HG02759 (cell line): ENCODE results near the gene EED.
"Not testable (repeated sequence)": the region's sequence is repeated elsewhere in the genome, so short reads cannot be mapped to it uniquely, and the experiment has no call there.

Source experiments
- ATAC-seq: cut with Tn5 transposase; IDR thresholded peaks from one replicate; pipeline ENCODE4 v1.9.1; 2021; ENCODE audit warnings: mild to moderate bottlenecking, moderate library complexity; ENCODE audit not compliant: unreplicated experiment

EED gene

DNA sequence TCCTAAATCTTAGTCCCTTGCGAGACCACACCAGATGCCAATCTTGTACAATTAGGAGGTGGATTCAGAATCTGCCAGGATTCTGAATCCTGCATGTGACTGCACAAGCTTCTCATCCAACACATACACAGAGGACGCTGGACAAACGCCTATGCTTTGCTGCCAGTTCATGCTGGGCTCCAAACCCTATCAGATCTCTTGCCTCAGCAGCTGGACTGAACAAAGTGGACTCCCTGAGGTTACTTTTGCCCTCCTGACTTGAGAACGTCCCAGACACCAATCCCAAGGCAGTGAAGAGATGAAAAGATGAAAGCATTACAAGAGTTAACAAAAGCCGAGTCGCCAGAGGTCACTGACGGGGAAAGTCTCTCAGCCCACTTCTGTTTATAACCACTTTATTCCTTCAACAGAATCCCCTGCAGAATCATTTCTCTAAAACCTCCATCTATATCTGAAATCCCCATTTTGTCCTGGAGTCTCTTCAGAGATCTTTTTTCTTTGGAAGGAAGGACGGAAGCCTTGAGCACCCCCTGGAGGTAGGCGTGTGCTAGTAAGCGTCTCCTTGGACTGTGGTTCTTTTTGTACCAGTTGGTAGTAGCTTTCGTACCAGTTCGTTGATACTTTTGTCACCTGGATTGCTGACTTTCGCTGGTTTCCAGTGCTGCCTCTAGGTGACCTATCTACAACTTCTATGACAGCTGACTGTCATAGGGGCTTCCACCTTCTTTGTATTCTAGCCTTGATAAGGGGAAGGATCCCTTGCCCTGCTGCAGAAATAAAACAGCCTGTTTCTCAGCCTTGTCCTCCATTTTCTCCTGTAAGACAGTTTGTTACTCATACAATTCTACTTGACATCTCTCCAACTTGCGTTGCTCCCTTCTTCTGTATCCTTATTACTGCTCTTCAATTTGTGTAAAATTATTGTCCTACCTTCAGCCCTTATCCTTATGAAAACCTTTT, 26.1 kb upstream of the EED start:
- ATAC-seq = peak; percentile 39

GRCh38 chr11:86219311-86220193, 25.0 kb upstream of the EED start:
- ATAC-seq = peak; percentile 67

DNA sequence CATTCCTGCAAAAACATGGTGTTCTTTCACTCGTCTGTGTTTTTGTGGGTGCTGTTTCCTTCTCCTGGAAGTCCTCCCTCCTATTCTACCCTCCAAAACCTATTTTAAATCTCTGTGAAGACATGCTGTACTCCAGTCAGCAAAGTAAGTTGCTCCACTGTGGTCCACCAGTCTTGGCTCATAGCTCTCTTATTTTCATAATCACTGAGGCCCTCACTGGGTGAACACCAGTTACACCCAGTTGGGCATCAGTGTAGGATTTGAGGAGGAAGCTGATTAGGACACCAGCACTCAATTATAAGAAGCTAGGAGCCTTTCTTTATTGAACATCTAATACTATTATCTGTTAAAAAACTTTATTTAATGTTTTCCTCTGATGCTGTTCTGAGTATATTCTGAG, 23.9 kb upstream of the EED start:
- ATAC-seq = no peak

- no peak for ATAC-seq
Measured at GRCh38 chr11:86222081-86222480, 22.5 kb upstream of the EED start.

GRCh38 chr11:86224575-86224974, 20.0 kb upstream of the EED start:
- not testable (repeated sequence) for ATAC-seq

DNA sequence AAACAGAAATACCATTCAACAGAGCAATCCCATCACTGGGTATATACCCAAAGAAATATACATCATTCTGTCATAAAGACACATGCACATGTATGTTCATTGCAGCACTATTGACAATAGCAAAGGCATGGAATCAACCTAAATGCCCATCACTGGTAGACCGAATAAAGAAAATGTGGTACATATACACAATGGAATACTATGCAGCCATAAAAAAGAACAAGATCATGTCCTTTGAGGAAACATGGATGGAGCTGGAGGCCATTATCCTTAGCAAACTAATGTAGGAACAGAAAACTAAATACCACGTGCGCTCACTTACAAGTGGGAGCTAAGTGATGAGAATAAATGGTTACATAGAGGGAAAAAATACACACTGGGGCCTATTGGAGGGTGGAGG, 19.2 kb upstream of the EED start:
- not testable (repeated sequence) for ATAC-seq

- ATAC-seq = no peak
Measured at GRCh38 chr11:86228269-86229038, 16.1 kb upstream of the EED start.

DNA sequence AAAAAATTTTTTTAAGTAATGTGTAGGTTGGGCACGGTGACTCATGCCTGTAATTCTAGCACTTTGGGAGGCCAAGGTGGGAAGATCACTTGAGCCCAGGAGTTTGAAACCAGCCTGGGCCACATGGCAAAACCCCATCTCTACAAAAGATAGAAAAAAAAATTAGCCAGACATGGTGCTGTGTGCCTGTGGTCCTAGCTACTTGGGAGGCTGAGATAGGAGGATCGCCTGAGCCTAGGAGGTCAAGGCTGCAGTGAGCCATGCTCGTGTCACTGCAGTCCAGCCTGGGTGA, 15.6 kb upstream of the EED start:
- ATAC-seq = not testable (repeated sequence)

DNA sequence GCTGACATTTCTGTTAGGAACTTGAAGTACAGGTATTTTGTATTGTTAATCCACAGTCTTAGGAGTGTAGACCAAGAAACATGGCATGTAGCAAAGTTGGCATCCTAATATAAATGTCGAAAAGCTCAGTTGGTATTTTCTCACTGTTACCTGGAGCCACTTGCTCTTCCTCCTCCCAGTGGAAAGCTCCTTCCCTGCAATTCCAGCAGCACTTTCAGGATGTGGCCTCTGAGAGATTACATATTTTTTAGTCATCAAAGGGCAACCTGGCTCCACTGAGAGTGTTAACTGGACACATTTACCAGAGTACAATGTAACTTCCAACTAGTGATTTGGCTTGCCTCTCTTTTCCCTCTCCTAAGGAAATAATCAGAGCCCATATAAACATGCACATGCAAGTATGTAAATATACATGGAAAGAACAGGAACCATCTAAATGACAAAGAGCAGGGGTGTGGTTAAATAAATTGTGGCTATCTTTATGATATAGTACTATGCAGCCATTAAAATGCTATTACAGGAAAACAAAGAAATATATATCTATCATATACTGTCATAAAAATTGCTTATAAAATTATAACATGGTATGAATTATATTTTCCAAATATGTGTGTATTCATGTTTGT, 14.3 kb upstream of the EED start:
- ATAC-seq = no peak

DNA sequence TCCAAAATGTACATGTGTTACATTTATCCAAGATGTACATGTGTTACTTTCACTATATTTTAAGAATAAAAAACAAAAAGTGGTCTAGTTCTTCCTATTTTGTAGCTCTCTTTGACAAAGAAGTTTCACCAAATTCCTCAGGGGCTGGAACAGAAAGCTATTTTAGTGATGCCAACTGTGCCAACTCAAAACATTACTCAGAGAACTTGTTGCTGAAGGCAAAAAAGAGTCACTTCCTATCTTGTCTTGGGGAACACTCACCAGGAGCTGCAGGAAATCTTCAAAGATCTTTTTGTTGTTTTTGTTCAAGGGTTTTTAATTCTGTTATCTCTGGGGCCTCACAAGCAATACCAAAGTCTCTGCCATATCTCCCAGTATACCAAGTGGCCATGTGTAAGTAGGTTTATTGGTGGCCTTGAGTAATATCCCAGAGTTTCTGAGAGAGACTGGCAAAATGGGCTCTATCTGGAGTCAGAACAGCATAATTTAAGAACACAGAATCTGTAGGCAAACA, 13.6 kb upstream of the EED start:
- ATAC-seq = no peak

DNA sequence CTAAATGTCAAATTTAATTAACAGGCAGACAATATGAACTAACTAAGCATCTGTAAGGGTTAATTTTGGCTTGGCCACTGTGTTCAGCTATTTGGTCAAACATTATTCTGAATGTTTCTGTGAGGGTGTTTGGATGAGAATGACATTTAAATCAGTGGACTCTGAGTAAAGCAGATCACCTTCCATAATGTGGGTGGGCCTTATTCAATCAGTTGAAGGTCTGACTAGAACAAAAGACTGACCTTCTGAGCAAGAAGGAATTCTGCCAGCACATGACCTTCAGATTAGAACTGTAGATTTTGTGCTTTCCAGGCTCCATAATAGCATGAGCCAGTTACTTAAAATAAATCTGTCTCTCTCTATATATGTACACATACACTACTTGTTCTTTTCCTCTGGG, 12.0 kb upstream of the EED start:
- ATAC-seq = no peak

GRCh38 chr11:86234831-86235461, 9.6 kb upstream of the EED start:
- no peak for ATAC-seq

- no peak for ATAC-seq
Measured at GRCh38 chr11:86237267-86237804, 7.2 kb upstream of the EED start.

DNA sequence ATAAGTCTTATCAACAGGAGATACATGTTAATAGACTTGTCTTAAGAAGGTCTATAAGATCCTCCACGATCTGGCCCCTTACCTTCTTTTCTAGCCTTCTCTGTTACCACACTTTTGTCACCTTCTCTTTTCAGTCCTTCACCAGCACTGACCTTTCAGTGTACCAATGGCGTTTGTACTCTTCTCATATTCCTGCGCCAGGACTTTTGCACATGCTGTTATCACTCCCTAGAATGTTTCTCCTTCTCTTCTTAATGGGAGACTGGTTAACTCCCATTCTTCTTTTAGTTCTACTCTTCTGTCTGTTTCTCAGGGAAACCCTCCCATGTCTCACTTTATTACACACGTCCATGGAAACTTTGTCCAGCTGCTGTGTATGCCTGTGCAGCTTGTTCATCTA, 4.4 kb upstream of the EED start:
- no peak for ATAC-seq

- ATAC-seq = no peak
Measured at GRCh38 chr11:86241956-86242535, 2.5 kb upstream of the EED start.

GRCh38 chr11:86243396-86243795, 1.2 kb upstream of the EED start:
- no peak for ATAC-seq

- ATAC-seq = peak; percentile 74
Measured at GRCh38 chr11:86244063-86244521, 461 bp upstream of the EED start.

DNA sequence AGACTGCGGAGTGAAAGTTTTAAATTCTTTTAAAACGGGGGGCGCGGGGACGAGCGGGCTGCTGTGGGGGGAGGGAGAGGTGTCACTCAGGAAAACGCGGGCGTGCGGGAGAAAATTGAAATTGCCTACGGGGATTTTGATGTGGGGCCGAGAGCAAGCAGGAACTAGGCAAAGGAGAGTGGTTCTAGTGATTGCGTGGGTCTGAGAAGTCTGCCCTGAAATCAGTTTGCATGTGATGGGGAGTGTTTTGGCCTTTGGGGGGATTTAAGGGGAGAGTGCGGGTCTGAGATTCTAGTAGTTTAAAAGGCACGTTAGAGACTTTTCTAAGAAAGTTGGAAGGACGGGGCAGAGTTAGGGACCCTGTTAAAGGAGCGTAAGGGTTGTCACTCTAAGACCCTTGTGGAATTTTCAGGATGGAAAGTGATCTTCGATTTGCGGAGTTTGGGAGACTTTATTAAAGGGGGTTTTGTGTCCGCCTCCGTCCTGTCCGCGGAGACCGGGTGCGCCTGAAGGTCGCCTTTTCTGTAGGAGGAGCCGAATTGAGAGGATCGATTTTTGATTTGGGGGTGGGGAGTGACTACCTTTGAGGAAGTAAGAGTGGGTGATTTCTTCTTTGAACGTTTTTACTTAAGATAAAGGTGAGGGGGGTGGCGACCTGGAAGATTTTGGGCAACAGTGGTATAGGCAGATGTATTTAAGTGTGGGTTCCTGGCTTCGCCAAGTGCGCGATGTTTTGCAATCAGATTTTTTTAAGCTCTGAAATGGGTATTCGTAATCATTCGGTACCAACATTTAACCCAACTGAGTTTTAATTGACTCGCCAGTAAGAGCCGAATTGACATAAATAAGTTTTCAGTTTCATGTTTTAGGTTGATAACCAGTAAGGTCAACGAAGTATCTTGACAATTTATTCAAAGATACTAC, 1.1 kb downstream of the EED start:
- peak; percentile 5 for ATAC-seq
